SIG-M5 (cell line): Measurements from ENCODE around the gene LAIR1.
"Not testable (repeated sequence)": the region's sequence is repeated elsewhere in the genome, so short reads cannot be mapped to it uniquely, and the experiment has no call there.

Experiments used
- DNase-seq: peaks from one replicate; lab custom pipeline; 2025; lab: John Stamatoyannopoulos, UW

The LAIR1 gene, protein sequence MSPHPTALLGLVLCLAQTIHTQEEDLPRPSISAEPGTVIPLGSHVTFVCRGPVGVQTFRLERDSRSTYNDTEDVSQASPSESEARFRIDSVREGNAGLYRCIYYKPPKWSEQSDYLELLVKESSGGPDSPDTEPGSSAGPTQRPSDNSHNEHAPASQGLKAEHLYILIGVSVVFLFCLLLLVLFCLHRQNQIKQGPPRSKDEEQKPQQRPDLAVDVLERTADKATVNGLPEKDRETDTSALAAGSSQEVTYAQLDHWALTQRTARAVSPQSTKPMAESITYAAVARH

DNA sequence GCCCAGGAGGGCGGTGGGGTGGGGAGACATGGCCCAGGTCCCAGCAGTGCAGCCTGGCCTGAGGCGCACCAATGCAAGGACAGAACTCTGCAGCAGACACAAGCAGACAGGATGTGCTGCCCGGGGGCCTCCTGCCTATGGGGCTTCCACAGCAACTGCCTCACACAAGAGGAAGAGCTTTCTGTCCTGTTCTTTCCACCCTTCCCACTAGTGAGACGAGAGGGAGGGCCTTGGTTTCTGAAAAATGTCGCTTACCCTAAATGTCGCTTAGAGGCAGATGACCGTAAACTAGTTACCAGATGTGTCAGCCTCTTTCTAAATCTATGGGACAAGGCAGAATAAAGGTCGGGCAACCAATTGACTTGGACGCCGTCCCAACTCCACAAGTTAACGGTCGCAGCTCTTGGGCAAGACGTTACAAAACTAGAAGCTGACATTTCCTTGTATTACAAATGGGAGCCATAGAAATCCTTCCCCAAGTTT lies at the start of gene LAIR1:
Gene LAIR1, minus strand, starts transcription at position 157 of the 483 bp plus-strand sequence. Its CDS starts 127 bp downstream, at position 30.
- peak; percentile 95 for DNase-seq

GRCh38 chr19:54414156-54414555 lies 49.4 kb upstream of the LAIR1 start:
- DNase-seq: no peak

DNA sequence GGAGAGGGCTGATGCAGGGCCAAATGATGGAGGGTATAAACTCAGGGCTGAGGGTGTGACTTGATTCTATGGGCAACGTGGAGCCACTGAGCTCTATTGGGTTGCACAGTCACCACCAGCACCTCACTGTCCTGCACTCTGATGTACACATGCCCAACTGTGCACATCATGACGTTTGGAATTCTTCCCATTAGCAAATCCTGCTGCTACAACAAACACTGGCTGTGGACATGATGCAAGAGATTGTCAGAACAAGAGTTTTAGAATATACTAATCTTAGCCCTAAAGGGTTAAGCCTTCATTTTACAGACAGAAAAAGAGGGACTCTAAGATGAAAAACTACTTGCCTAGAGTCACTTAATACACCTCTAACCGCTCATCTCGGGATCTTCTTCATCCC lies 48.1 kb upstream of the LAIR1 start:
- DNase-seq: no peak

DNA sequence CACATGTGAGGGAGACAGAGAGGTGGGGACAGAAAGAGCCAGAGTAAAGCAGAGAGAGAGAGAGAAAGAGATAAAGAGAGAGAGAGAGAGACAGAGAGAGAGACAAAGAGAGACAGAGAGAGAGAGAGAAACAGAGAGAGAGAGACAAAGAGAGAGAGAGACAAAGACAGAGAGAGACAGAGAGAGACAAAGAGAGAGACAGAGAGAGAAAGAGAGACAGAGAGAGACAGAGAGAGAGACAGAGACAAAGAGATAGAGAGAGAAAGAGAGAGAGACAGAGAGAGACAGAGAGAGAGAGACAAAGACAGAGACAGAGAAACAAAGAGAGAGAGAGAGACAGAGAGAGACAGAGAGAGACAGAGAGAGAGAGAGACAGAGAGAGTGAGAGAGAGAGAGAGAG lies 46.3 kb upstream of the LAIR1 start:
- no peak for DNase-seq

DNA sequence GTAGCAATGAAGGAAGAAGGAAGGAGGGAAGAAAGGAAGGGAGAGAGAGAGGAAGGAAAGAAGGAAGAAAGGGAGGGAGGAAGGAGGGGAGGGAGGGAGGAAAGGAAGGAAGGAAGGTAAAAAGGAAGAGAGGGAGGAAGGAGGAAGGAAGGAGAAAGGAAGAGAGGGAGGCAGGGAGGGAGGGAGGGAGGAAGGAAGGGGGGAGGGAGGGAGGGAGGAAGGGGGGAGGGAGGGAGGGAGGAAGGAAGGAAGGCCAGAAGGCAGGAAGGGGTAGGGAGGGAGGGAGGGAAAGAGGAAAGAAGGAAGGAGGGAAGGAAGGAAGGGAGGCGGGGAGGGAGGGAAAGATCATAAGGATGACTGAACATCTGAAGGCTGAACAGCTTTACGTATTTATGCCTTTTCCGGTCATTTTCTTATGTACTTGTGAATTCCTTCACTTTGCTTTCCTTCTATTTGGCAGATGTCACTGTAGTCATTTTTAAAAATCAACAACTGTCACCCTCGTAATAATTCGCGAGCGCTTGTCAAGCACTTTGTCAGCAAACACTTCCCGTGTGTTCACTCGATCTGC lies 43.8 kb upstream of the LAIR1 start:
- no peak for DNase-seq

- no peak for DNase-seq
These were observed 43.0 kb upstream of the LAIR1 start for GRCh38 chr19:54407780-54408179.

DNA sequence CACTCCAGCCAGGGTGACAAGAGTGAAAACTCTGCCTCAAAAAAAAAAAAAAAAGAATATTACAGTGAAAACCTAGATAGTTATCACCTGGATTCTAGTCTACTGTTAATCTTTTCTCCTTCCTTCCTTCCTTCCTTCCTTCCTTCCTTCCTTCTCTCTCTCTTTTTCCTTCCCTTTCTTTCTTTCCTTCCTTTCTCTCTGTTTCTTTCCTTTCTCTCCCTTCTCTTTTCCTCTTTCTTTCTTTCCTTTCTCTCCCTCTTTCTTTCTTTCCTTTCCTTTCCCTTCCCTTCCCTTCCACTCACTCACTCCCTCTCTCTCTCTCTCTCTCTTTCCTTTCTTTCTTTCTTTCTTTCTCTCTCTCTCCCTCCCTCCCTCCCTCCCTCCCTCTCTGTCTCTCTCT lies 40.9 kb upstream of the LAIR1 start:
- DNase-seq: no peak

DNA sequence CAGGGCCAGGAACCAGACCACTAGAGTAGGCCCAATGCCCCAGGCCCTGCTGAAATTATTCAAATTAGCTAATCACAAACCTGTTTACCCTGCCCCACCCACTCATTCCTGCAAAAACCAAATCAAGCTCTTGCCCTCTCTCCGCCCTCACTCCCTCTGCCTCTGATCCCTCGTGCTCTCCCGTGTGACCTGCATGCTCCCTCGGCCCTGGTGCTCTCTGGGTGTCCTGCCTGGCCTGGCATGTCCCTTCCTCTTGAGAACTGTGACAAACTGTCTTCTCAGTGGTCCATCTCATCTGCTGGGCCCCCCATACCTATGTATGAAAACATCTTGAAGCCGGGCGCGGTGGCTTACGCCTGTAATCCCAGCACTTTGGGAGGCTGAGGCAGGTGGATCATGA lies 38.3 kb upstream of the LAIR1 start:
- DNase-seq: no peak

- DNase-seq: no peak
These were observed 36.2 kb upstream of the LAIR1 start for GRCh38 chr19:54400913-54401312.

DNA sequence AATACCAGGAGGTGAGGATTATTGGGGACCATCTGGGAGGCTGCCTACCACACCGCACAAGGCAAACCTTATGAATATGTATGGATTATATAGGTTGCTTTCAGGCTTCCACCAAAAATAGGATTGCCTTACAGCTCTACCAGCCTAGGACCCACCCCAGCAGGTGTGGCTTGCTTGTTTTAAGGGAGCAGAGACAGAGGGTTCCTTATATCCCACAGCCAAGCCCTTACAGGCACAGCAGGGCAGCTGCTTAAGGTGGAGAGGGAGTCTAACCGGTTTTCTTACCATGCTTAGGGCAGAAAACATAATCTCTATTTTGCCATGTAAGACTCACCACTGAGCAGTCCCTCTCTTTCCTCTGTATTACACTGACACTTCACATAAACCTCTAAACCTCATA lies 34.5 kb upstream of the LAIR1 start:
- DNase-seq: no peak

DNA sequence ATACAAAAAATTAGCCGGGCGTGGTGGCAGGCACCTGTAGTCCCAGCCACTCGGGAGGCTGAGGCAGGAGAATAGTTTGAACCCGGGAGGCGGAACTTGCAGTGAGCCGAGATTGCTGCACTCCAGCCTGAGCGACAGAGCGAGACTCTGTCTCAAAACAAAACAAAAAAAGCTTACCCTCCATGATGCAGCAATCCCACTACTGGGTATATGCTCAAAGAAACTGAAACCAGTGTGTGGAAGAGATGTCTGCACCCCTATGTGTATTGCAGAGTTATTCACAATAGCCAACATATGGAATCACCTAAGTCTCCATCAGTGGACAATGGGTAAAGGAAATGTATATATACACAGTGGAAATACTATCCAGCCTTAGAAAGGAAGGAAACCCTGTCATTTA lies 31.0 kb upstream of the LAIR1 start:
- DNase-seq: no peak

- DNase-seq: no peak
These were observed 28.6 kb upstream of the LAIR1 start for GRCh38 chr19:54393381-54393780.

GRCh38 chr19:54392105-54392504 lies 27.4 kb upstream of the LAIR1 start:
- DNase-seq: no peak

DNA sequence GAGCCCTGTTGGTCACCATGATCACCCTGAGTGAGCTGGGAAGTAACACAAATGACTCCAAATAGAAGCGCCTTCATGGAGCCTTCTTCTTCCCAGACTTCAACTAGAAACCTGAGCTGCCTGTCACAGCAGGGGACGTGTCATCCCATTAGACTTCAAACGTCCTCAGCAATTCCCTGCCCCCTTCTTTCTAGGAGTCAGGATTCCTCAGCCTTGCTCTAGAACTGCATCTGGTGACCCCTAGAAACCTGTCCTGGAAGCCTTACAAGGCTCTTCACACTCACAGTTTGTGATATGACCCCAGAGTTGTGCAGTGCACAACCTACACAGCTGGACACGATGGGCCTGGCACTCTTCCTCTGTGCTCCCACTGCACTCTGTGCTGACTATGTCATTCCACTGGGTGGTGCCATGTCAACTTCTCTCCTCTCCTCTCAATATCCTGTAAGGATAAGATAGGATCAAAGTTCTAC lies 26.9 kb upstream of the LAIR1 start:
- DNase-seq: no peak

GRCh38 chr19:54390942-54391577 lies 26.3 kb upstream of the LAIR1 start:
- no peak for DNase-seq

- DNase-seq: no peak
These were observed 24.8 kb upstream of the LAIR1 start for GRCh38 chr19:54389553-54389952.

DNA sequence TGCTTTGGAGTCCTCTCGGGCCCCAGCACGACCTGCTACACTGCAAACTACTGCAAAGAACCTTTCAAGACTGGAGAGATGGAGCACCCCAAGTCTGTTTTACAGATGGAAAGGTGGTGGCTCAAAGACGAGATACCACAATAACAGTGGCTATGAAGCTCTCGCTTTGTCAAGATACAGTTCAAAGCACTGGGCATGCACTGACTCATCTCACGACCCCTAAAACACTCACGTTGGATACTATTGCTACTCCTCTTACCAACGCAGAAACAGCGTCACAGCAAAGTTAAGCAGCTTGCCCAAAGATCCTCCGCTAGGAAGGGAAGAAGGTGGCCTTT lies 24.0 kb upstream of the LAIR1 start:
- DNase-seq: no peak

DNA sequence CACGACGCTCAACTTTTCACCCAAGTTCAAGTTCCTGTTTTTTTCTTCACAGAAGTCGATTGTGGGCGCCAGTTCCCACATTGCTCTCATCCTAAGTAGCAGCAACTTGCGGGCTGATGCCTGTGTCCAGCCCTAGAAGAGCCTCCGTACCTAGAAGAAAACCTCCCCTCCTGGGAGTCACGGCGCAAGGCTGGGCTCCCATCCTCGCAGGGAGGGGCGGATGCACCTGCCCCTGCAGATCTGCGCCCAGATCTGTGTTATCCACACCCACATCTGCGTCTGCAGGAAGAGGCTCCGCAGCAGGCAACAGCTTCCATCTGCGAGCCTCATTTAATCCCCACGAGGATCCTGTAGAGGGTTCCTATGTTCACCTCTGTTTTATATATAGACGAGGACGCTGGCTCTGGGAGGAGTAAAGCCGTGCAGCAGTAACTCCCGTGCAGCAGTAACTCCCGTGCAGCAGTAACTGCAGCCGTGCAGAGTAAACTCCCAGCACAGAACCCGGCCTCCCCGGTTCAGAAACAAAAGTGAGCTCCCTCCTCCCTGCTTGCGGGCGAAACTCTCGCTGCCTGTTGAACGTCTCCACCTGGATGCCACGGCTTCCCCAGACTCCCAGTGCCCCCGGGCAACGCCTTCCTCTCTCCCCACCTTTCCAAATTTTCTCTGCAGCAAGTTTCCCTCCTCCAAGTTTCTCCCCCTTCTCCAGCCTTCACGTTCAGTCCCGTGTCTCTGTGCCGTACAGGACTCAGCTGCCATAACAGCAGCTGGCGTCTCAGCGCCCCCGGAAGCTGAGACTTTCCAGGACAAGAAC lies 23.5 kb upstream of the LAIR1 start:
- no peak for DNase-seq

DNA sequence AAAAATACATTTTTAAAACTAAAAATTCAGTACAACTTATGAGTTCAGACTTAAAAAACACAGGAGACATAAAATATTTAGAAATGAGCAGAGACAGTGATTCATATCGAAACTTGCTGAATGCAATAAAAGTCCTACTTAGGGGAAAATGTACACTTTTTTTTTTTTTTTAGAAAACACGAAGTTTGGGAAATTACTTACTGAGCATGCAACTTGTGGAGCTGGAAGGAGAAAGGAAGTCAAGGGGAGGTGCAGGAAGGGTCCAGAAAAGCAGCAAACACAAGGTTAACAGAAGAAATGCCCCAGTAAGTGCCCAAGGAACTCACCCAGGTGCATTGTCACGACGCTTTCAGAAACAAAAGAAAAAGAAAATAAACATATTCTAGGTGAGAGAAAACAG lies 18.6 kb upstream of the LAIR1 start:
- no peak for DNase-seq

DNA sequence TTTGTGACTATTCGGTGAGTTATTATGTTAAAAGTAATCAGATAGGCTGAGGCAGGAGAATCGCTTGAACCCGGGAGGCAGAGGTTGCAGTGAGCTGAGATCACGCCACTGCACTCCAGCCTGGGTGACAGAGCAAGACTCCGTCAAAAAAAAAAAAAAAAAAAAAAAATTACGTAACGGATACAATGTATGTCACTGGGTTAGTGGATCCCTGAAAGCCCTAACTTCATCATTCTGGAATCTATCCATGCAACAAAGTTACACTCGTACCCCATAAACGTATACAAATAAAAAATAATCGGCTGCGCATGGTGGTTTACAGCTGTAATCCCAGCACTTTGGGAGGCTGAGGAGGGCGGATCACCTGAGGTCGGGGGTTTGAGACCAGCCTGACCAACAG lies 17.3 kb upstream of the LAIR1 start:
- not testable (repeated sequence) for DNase-seq

DNA sequence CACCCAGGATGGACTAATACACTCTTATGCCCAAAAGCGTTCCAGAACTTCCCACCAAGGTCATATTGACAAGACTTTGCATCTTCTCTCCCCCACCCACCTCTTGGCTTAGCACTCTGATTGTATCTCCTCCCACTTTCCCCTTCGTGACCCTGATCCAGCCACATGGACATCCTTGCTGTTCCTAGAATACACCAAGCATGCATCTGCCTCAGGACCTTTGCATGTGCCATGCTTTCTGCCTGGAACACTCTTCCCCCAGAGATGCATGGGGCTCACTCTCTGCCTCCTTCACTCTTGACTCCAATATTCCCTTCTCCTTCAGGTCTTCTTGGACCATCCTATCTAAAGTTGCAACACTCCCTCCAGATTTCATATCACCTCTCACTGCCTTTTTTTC lies 16.2 kb upstream of the LAIR1 start:
- DNase-seq: no peak

GRCh38 chr19:54379187-54379678 lies 14.5 kb upstream of the LAIR1 start:
- DNase-seq: no peak
